GM19468 (cell line): ENCODE data around the gene RPP21.

Experiments used
- ATAC-seq: cut with Tn5 transposase; IDR thresholded peaks from one replicate; pipeline ENCODE4 v1.9.1; 2021; ENCODE audit warnings: mild to moderate bottlenecking, moderate library complexity, moderate number of reproducible peaks; ENCODE audit not compliant: unreplicated experiment; ENCODE audit errors: extremely low read depth

Gene RPP21

GRCh38 chr6:30328397-30328796, 16.6 kb upstream of the RPP21 start:
- ATAC-seq, result no peak

- ATAC-seq, result no peak
These were observed 15.6 kb upstream of the RPP21 start for GRCh38 chr6:30329331-30329730.

GRCh38 chr6:30331981-30332380, 13.0 kb upstream of the RPP21 start:
- no peak for ATAC-seq

- no peak for ATAC-seq
These were observed 10.7 kb upstream of the RPP21 start for GRCh38 chr6:30334075-30334783.

- no peak for ATAC-seq
These were observed 4.3 kb upstream of the RPP21 start for GRCh38 chr6:30340589-30341054.

GRCh38 chr6:30341218-30341617, 3.7 kb upstream of the RPP21 start:
- no peak for ATAC-seq

GRCh38 chr6:30341728-30342127, 3.2 kb upstream of the RPP21 start:
- no peak for ATAC-seq

- ATAC-seq, result no peak
These were observed 627 bp upstream of the RPP21 start for GRCh38 chr6:30344191-30344867.

GRCh38 chr6:30345852-30346251, 896 bp downstream of the RPP21 start:
- no peak for ATAC-seq

- ATAC-seq, result no peak
These were observed 4.0 kb downstream of the RPP21 start for GRCh38 chr6:30348957-30349356.

- no peak for ATAC-seq
These were observed 4.6 kb downstream of the RPP21 start for GRCh38 chr6:30349421-30350177.

- no peak for ATAC-seq
These were observed 5.6 kb downstream of the RPP21 start for GRCh38 chr6:30350524-30350923.

GRCh38 chr6:30352550-30352949, 7.6 kb downstream of the RPP21 start:
- no peak for ATAC-seq

GRCh38 chr6:30355281-30355680, 10.3 kb downstream of the RPP21 start:
- no peak for ATAC-seq

- ATAC-seq, result no peak
These were observed 11.6 kb downstream of the RPP21 start for GRCh38 chr6:30356536-30356935.

GRCh38 chr6:30357678-30358540, 13.0 kb downstream of the RPP21 start:
- ATAC-seq, result no peak

- ATAC-seq, result no peak
These were observed 14.3 kb downstream of the RPP21 start for GRCh38 chr6:30359276-30359675.

- ATAC-seq, result no peak
These were observed 15.2 kb downstream of the RPP21 start for GRCh38 chr6:30360139-30360538.

- no peak for ATAC-seq
These were observed 16.7 kb downstream of the RPP21 start for GRCh38 chr6:30361661-30362060.

GRCh38 chr6:30363459-30363858, 18.5 kb downstream of the RPP21 start:
- no peak for ATAC-seq
